HG03469 (cell line): ENCODE measurements around the gene PPP2R2B.

Experiments used
- ATAC-seq: cut with Tn5 transposase; IDR thresholded peaks from one replicate; pipeline ENCODE4 v1.9.1; 2021; ENCODE audit warnings: mild to moderate bottlenecking, moderate library complexity, moderate number of reproducible peaks; ENCODE audit not compliant: unreplicated experiment

Gene PPP2R2B

DNA sequence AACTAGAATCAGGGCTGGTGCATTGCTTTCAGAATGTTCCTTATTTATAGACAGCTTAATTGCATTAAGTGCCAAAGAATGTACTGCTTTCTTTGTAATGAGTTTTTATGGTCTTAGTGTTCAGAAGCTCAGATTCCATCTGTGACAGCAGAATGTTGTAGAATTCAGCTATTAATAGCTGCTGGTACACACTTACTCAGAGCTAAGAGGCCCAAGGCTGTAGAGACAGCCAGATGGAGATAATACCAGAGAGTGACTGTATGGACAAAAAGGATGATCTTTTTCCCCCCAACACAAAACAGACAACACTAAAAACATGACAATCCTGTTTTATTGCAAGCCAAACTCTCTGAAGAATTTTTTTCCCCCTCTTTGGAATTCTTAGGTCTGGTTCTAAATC lies 50.2 kb downstream of the PPP2R2B start:
- ATAC-seq: no peak

GRCh38 chr5:146827901-146828300 lies 50.7 kb downstream of the PPP2R2B start:
- ATAC-seq: no peak

GRCh38 chr5:146825033-146825432 lies 53.5 kb downstream of the PPP2R2B start:
- no peak for ATAC-seq

GRCh38 chr5:146821732-146822131 lies 56.8 kb downstream of the PPP2R2B start:
- ATAC-seq: no peak

GRCh38 chr5:146820987-146821386 lies 57.6 kb downstream of the PPP2R2B start:
- no peak for ATAC-seq

GRCh38 chr5:146818822-146819221 lies 59.7 kb downstream of the PPP2R2B start:
- no peak for ATAC-seq

DNA sequence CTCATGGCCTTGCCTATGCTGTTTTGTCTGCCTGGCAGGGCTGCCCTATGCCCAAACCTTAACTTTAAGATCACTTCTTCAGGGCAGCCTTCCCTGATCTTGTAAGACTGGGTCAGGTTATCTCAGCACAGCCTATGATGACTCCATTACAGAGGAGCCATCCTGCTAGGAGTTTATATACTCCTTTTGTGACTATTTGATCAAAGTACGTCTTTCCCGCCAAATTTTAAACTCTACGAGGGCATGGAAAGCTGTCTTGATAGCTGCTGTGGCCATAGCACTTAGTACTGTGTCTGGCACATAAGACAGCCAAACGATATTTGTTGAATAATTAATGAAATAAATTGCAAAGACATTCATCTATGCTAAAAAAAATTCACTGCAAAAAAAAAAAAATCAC lies 60.6 kb downstream of the PPP2R2B start:
- no peak for ATAC-seq

DNA sequence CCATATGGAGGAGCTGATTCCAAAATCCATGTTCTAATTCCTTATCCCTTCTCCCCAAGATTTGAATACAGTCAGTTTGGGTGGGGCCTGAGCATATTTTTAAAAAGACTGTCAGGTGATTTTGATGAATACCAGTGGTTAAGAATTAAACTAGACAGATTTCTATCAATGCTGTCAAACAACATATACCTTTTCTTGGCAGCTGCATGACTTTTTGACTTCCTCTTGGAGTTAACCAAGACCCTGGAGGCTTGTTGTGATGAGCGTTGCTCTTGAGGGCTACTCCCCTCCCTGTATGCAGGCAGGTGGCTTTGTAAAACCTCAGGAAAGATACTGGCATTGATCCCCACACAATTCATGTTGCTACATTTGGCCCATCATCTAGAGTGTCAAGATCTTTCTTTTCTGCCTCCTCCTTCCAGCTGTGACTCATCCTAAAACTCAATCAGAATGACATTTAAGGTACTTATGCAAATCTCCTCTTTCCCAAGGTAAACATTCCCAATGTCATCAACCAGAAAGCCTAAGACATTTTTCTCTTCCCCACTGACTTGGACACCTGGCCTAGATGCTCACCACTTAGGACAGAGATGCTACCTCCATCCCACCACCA lies 61.7 kb downstream of the PPP2R2B start:
- ATAC-seq: no peak

DNA sequence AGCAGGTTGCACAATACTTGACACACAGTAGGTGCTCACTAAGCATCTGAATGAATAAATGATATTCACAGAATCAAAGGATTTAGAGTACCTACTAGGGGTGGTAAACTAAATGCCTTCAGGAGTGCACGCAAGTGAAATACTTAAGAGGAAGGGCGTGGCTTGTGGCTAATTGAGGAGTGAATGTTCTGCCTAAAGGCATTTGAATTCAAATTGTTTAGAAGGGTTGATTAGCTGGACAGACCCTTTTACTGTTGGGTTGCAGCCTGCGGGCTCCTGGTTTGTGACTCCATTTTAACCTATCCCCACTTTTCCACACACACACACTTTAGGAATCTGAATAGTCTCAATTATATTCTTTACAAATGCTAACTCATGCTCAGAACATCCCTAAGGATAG lies 63.1 kb downstream of the PPP2R2B start:
- ATAC-seq: no peak

- no peak for ATAC-seq
Measured at GRCh38 chr5:146813346-146814157, 65.0 kb downstream of the PPP2R2B start.

GRCh38 chr5:146805081-146805480 lies 73.5 kb downstream of the PPP2R2B start:
- no peak for ATAC-seq

GRCh38 chr5:146802945-146803522 lies 75.5 kb downstream of the PPP2R2B start:
- ATAC-seq: no peak

DNA sequence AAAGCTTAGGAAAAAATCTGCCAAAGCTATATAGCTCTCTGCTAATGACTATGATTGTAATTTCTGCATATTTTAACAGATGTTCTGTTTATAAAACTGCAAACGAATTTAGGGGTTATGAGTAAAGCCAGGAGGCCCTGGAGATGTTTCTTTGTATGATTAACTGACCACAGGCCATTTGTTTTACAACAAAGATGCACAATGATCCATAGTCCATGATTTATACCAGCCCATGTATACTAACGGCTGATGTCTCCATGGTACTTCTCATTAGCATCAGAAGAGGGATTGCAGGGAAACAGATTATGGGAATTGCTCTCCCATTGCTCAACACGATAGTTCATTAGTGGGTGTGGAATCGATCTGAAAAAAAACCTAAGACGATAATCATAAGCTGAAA lies 78.9 kb downstream of the PPP2R2B start:
- ATAC-seq: no peak

DNA sequence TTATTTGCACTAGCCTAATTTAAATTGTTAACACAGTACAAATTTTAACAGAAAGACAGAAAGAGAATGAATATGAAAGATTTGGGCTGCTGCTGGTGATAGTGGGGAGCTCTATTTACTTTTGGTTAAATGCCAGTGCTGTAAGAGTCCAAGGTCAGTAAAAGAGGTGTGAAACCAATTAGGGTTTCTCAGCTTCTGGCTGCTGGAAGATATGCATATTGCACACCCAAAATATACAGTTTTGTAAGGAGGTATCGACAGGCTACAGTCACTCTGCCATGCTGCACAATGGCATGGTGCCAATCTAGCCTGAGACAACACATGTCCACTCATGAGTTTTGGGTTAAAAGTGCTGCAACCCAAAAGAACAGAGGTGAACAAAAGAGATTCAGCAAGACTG lies 79.3 kb downstream of the PPP2R2B start:
- ATAC-seq: no peak

GRCh38 chr5:146797658-146798057 lies 80.9 kb downstream of the PPP2R2B start:
- ATAC-seq: no peak

- ATAC-seq: no peak
Measured at GRCh38 chr5:146796911-146797310, 81.6 kb downstream of the PPP2R2B start.

DNA sequence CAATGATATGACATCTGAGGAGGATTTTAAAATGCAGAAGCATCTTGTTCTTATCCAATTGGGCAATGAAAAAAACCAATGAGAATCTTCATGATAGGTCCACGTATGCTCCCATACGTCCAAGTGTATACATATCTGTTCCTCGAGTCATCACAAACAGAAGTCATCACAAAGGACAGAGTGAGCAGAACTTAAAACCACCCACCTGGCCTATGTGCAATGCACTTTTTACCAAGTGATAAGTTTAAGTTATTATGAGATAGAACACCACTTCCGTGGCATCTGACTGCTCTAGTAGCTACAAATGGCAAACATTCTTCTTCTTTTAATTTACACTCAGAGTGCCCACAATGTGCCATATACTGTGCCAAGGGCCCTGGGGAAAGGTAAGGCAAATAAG lies 82.4 kb downstream of the PPP2R2B start:
- no peak for ATAC-seq

- ATAC-seq: no peak
Measured at GRCh38 chr5:146794326-146795029, 84.1 kb downstream of the PPP2R2B start.

GRCh38 chr5:146793709-146794108 lies 84.8 kb downstream of the PPP2R2B start:
- no peak for ATAC-seq

GRCh38 chr5:146791471-146791870 lies 87.1 kb downstream of the PPP2R2B start:
- ATAC-seq: no peak
